HG03439 (cell line): ENCODE data around the gene UBTD2.

ENCODE experiments used
- ATAC-seq: cut with Tn5 transposase; IDR thresholded peaks from one replicate; pipeline ENCODE4 v1.9.1; 2021; ENCODE audit warnings: mild to moderate bottlenecking, moderate library complexity; ENCODE audit not compliant: unreplicated experiment

The UBTD2 gene

GRCh38 chr5:172173564-172174153 is 109.9 kb downstream of the UBTD2 start:
- ATAC-seq, result no peak

GRCh38 chr5:172172912-172173563 is 110.5 kb downstream of the UBTD2 start:
- ATAC-seq, result no peak

- no peak for ATAC-seq
These were observed 112.4 kb downstream of the UBTD2 start for GRCh38 chr5:172171118-172171517.

- no peak for ATAC-seq
These were observed 113.3 kb downstream of the UBTD2 start for GRCh38 chr5:172170251-172170701.

DNA sequence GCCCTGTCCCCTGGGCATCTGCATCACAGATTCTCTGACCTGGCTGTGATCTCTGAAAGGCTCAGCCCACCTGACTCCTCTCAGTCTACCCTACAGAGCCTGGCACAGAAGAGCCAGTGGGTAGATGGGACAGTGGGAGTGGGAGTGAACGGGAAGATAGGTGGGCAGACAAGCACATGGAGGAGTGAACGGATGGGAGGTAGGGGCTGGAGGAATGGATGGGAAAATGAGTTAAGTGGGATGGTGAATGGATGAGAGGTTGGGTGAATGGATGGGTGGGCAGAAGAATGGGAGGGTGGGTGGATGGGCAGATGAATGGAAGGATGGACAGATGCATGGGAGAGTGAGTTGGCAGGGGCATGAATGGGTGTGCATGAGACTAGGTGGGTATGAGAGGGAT is 114.3 kb downstream of the UBTD2 start:
- ATAC-seq, result no peak

DNA sequence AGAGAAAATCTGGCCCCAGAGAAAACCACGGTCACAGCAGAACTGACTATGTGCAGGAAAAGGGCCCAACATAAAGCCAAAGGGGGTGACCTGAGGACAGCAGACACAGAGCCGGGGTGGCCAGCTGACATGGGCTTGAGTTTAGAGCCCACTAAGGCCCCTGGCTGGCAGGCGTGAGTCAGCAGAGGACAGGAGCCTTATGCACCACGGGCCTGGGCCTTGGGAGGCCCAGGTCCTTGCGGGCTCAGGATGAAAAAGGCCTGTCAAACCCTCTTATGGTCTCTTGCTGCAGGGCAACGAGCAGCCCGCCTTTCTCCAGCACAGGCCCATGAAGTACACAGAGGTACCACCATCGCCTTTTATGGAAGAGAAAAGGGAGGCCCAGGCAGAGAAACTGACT is 115.3 kb downstream of the UBTD2 start:
- ATAC-seq, result no peak

DNA sequence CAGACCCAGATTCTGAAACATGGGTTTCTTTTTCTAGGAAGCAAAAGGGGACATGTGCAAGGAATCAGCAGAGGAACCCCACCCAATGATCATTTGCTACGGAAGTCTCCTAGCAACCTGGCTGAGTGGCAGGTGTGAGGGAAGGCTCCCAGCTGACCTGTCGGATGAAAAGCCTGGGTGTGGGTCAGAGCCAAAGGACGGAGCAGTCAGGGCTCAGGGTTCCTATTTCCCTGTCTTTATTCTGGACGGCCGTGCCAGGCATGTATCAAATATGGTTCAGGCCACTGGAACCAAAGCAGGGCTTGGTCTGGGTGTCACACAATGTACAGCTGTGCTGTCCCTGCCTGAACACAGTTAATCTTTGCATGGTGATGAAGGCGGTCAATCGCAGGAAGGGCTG is 115.7 kb downstream of the UBTD2 start:
- ATAC-seq, result no peak

GRCh38 chr5:172166030-172166826 is 117.3 kb downstream of the UBTD2 start:
- no peak for ATAC-seq

DNA sequence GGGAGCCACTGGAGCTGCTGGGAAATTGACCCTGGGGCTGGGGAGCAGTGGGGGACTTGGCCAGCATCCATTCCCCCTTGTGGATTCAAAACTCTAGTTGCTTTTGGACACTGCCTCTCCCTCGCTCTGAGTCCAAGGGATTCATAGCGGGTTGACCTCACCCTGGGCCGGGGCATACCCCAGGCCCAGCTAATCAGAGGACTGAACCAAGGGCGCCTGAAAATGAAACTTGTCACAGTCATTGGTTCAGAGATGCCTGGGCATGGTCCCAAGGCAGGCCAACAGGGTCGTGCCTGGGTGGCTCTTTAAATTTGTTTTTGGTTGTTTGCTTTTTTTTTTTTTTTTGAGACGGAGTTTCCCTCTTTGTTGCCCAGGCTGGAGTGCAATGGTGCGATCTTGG is 118.1 kb downstream of the UBTD2 start:
- peak; percentile 58 for ATAC-seq

GRCh38 chr5:172164769-172165212 is 118.8 kb downstream of the UBTD2 start:
- ATAC-seq, result no peak

DNA sequence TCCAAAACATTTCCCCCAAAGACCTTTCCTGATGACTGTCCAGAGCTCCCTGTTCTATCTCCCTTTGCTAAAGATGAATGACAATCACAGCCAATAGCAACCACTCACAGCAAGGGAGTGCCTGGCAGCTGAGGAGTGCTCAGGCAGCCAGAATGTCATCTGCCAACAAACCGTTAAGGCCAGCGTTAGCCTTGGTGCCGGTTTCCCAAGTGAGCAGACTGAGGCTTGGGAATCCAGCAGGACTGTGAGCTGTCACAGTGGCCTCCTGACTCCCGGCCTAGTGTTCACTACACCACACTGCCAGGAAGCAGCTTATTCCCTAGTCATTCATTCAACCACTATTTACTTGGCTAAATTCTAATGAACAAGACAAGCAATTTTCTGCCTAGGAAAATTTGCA is 120.2 kb downstream of the UBTD2 start:
- no peak for ATAC-seq

DNA sequence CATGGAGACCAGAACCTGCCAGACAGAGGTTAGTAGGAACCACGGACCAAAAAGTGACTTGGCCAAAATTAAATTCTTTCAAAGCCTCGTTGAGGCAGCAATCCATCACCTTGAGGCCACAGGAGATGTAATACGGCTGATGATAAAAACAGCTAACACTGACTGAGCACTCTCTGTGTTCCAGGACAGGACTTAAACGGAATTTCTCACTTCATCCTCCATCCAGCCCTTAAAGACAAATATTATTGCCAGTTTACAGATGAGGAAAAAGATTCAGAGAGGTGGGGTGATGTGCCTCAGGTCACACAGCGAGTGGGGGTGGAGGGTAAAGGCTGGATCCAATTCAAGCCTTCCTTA is 120.6 kb downstream of the UBTD2 start:
- no peak for ATAC-seq

DNA sequence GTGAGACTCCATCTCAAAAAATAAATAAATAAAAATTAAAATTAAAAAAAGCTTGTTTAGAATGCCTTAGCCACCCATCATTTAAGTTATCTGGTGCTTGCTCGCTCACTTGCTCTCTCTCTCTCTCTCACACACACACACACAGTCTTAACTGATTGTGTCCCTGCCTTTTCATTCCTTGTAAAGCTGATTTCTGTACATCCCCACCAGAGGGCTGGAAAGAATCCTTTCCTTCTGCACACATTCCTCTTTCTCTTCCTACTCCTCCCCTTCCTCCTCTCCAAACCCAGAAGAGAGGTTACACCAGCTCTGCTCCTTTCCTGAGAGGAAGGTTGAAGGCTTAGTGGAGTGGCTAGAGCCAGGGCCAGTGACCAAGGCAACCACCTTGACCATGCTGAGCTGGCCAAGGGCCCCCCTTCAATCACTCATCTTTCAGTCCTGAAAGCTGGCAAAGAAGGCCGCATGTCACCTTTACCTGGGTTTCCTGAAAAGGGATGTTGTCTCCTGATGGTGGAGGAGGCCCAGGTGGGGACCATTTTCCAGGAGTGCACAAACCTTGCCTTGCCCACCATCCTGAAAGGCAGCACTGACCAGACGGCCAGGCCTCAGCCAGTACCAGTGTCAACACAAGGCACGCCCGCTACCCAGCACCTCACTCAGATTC is 121.1 kb downstream of the UBTD2 start:
- ATAC-seq, result no peak

DNA sequence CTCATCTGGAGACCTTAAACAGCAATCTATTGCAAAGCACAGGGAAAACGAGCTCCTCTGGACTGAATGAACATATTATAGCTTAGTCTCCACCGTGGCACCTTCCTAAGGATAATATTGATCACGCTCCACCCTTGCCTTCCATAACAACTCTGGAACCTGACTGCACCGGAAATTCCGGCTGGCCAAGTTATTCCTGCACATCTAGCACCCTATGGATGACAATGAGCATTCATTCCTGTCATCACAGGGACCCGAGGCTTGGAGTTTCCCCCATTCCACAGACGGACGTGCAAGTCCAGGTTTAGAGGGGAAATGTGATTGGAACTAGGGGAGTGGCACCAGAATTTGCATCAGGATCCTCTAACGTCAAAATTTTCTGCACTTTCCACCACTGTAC is 123.1 kb downstream of the UBTD2 start:
- ATAC-seq, result no peak
